Activated T-cell treated with anti-CD3 and anti-CD28 coated beads, Interleukin-2, amount 50 U/mL, for 4 hours (primary cell): ENCODE measurements around the gene MTERF2. TPM values are rescaled to one million over a fixed set of nuclear protein-coding genes. Genes with fewer than 3 reads are reported as not detected.

Experiments
- ATAC-seq, 2 donors: fragments of 200-7000 bp; cut with Tn5 transposase; one replicate each; pipeline ENCODE4 v1.10.0; 2021
- DNase-seq: peaks from one replicate; pipeline ENCODE4 v3.0.0-alpha.2; 2020
- H3K27me3 Mint-ChIP-seq: one replicate; pipeline ENCODE4 v1.8.0; 2021; ENCODE audit warnings: low read depth, mixed read lengths
- H3K36me3 Mint-ChIP-seq: one replicate; pipeline ENCODE4 v1.8.0; 2022; ENCODE audit warnings: mixed read lengths; ENCODE audit not compliant: insufficient read depth
- H3K4me1 Mint-ChIP-seq: one replicate; pipeline ENCODE4 v1.8.0; 2021; ENCODE audit warnings: low read depth, mixed read lengths
- H3K4me3 Mint-ChIP-seq: one replicate; pipeline ENCODE4 v1.8.0; 2021; ENCODE audit warnings: mild to moderate bottlenecking, moderate library complexity, mixed read lengths
- H3K9me3 Mint-ChIP-seq: one replicate; pipeline ENCODE4 v1.8.0; 2021; ENCODE audit warnings: mixed read lengths
- total RNA-seq, 3 donors: library from RNA; stranded (reverse); gene quantifications; one replicate each; pipeline ENCODE4 v1.2.1, GENCODE V29; 2021

The MTERF2 gene
- total RNA-seq, 3 donors from 2014 or later = 3.5 to 4.1 (median 3.8) TPM

- no peak for DNase-seq
- Mint-ChIP-seq H3K36me3 (peaks cover 16% of the 10 kb centered on the region), H3K9me3 (no peaks in the 10 kb centered on the region), H3K4me3 (no peak overlapping the region), H3K27me3 (no peaks in the 10 kb centered on the region), H3K4me1 (peaks cover 9% of the 10 kb centered on the region)
- no peak for ATAC-seq
Observed at GRCh38 chr12:106978035-106978800, 8.7 kb downstream of the MTERF2 start.

GRCh38 chr12:106976668-106977067 lies 10.3 kb downstream of the MTERF2 start:
- H3K36me3 Mint-ChIP-seq = peaks cover 13% of the 10 kb centered on the region
- H3K9me3 Mint-ChIP-seq = no peaks in the 10 kb centered on the region
- DNase-seq = no peak
- no peak overlapping the region for H3K4me3 Mint-ChIP-seq
- no peaks in the 10 kb centered on the region for H3K27me3 Mint-ChIP-seq
- no peak for ATAC-seq
- H3K4me1 Mint-ChIP-seq = peaks cover 6% of the 10 kb centered on the region

GRCh38 chr12:106975993-106976658 lies 10.8 kb downstream of the MTERF2 start:
- Mint-ChIP-seq H3K27me3 (no peaks in the 10 kb centered on the region), H3K36me3 (peaks cover 17% of the 10 kb centered on the region), H3K4me1 (peaks cover 6% of the 10 kb centered on the region), H3K4me3 (no peak overlapping the region), H3K9me3 (no peaks in the 10 kb centered on the region)
- DNase-seq (no peak), ATAC-seq (no peak)

GRCh38 chr12:106975098-106975497 lies 11.8 kb downstream of the MTERF2 start:
- ATAC-seq = no peak

GRCh38 chr12:106974511-106974910 lies 12.4 kb downstream of the MTERF2 start:
- H3K4me1 Mint-ChIP-seq = peaks cover 10% of the 10 kb centered on the region
- H3K36me3 Mint-ChIP-seq = peaks cover 22% of the 10 kb centered on the region
- H3K27me3 Mint-ChIP-seq = no peaks in the 10 kb centered on the region
- no peaks in the 10 kb centered on the region for H3K9me3 Mint-ChIP-seq
- DNase-seq = no peak
- no peak overlapping the region for H3K4me3 Mint-ChIP-seq
- ATAC-seq = no peak

More at GRCh38 chr12:106975098-106975497, 11.8 kb downstream of the MTERF2 start:
- Mint-ChIP-seq H3K4me3 (no peak overlapping the region), H3K4me1 (peaks cover 10% of the 10 kb centered on the region), H3K36me3 (peaks cover 22% of the 10 kb centered on the region), H3K9me3 (no peaks in the 10 kb centered on the region), H3K27me3 (no peaks in the 10 kb centered on the region)
- DNase-seq = no peak

GRCh38 chr12:106973545-106973944 lies 13.4 kb downstream of the MTERF2 start:
- no peak for DNase-seq
- Mint-ChIP-seq H3K9me3 (no peaks in the 10 kb centered on the region), H3K4me1 (peaks cover 10% of the 10 kb centered on the region), H3K36me3 (peaks cover 21% of the 10 kb centered on the region), H3K27me3 (no peaks in the 10 kb centered on the region), H3K4me3 (no peak overlapping the region)
- no peak for ATAC-seq

GRCh38 chr12:106971065-106971464 lies 15.9 kb downstream of the MTERF2 start:
- Mint-ChIP-seq H3K9me3 (no peaks in the 10 kb centered on the region), H3K36me3 (peaks cover 26% of the 10 kb centered on the region), H3K4me3 (no peak overlapping the region), H3K4me1 (peaks cover 12% of the 10 kb centered on the region), H3K27me3 (no peaks in the 10 kb centered on the region)
- DNase-seq (no peak), ATAC-seq (no peak)

GRCh38 chr12:106964526-106964925 lies 22.4 kb downstream of the MTERF2 start:
- Mint-ChIP-seq H3K4me1 (peaks cover 18% of the 10 kb centered on the region), H3K4me3 (no peak overlapping the region), H3K27me3 (no peaks in the 10 kb centered on the region), H3K9me3 (no peaks in the 10 kb centered on the region), H3K36me3 (peaks cover 31% of the 10 kb centered on the region)
- DNase-seq (no peak), ATAC-seq (no peak)

GRCh38 chr12:106962286-106962685 lies 24.7 kb downstream of the MTERF2 start:
- Mint-ChIP-seq H3K9me3 (no peaks in the 10 kb centered on the region), H3K36me3 (peaks cover 25% of the 10 kb centered on the region), H3K4me1 (peaks cover 32% of the 10 kb centered on the region), H3K27me3 (no peaks in the 10 kb centered on the region), H3K4me3 (no peak overlapping the region)
- DNase-seq (no peak), ATAC-seq (no peak)

- no peak for ATAC-seq
- Mint-ChIP-seq H3K27me3 (no peaks in the 10 kb centered on the region), H3K9me3 (no peaks in the 10 kb centered on the region), H3K36me3 (peaks cover 22% of the 10 kb centered on the region), H3K4me3 (no peak overlapping the region), H3K4me1 (peaks cover 32% of the 10 kb centered on the region)
- DNase-seq = no peak
Observed at GRCh38 chr12:106960443-106960842, 26.5 kb downstream of the MTERF2 start.

GRCh38 chr12:106957583-106957982 lies 29.4 kb downstream of the MTERF2 start:
- DNase-seq = no peak
- Mint-ChIP-seq H3K4me1 (peaks cover 33% of the 10 kb centered on the region), H3K4me3 (peak overlapping the region; percentile 95), H3K36me3 (peaks cover 8% of the 10 kb centered on the region), H3K9me3 (no peaks in the 10 kb centered on the region), H3K27me3 (no peaks in the 10 kb centered on the region)
- ATAC-seq = no peak

- H3K4me1 Mint-ChIP-seq = peaks cover 31% of the 10 kb centered on the region
- H3K9me3 Mint-ChIP-seq = no peaks in the 10 kb centered on the region
- ATAC-seq (peak; percentile 58 to 60), DNase-seq (peak; percentile 21)
- peak overlapping the region; percentile 95 for H3K4me3 Mint-ChIP-seq
- H3K27me3 Mint-ChIP-seq = no peaks in the 10 kb centered on the region
- peaks cover 2% of the 10 kb centered on the region for H3K36me3 Mint-ChIP-seq
Observed at GRCh38 chr12:106956048-106956578, 30.8 kb downstream of the MTERF2 start.

GRCh38 chr12:106955377-106956047 lies 31.4 kb downstream of the MTERF2 start, which contains the start of gene TMEM263:
Gene TMEM263, plus strand, starts transcription at chr12:106955907. Its CDS starts 11,210 bp downstream, at chr12:106967117.
- peaks cover 2% of the 10 kb centered on the region for H3K36me3 Mint-ChIP-seq
- H3K4me3 Mint-ChIP-seq = peak within 1 kb of the TSS; percentile 95
- H3K27me3 Mint-ChIP-seq = no peaks in the 10 kb centered on the region
- peaks cover 27% of the 10 kb centered on the region for H3K4me1 Mint-ChIP-seq
- H3K9me3 Mint-ChIP-seq = no peaks in the 10 kb centered on the region
- peak; percentile 80 to 82 for ATAC-seq
- peak; percentile 90 for DNase-seq
